UCSD-AML1 (cell line): ENCODE results near the gene MAGEB18.

ENCODE experiments used
- DNase-seq: peaks from one replicate; lab custom pipeline; 2025; ENCODE audit not compliant: unreplicated experiment; lab: John Stamatoyannopoulos, UW

Gene MAGEB18

DNA sequence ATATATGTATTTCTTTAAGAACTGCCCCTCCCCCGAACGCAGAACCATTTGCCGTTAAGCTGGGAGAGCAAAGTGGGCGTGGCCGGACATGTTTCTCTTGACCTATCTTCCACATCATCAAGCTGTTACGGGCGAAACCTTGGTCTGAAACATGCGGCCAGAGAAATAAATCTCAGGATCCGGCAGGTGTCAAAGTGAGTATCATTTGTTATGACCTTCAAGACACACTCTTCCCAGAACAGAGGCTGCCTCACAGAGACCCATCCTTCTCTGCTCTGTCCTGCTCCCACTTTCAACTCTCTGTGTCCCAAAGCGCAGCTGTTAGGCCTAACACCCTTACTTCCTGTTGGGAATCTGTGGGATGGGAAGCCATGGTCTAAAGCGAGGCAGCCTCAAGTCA is at the start of gene MAGEB18:
Gene MAGEB18, plus strand, starts transcription at position 70 of the 400 bp plus-strand sequence. CDS start 643 bp downstream, outside the sequence.
- no peak for DNase-seq

DNA sequence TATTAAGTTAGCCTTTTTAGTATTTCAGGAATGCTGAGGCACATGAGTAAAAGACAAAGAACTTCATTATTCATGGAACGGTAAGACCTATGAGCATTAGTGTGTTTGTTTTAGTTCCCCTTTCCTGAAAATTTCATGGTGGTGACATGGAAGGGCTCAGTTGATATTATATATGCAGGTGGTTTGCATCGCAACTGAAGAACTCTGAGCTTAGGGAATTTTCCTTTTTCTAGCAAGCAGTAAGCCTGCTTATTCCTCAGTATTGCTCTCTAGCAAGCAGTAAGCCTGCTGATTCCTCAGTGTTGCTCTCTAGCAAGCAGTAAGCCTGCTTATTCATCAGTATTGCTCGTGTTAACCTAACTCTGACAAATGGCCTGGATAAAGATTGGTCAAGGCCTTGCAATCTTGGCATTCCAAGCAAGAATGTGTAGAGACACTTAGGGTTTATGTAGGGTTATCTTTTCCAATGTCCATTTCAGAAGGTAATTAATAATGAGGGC is 37.7 kb upstream of the MAGEB18 start:
- no peak for DNase-seq

- no peak for DNase-seq
Observed at GRCh38 chrX:26109142-26109541, 29.0 kb upstream of the MAGEB18 start.

DNA sequence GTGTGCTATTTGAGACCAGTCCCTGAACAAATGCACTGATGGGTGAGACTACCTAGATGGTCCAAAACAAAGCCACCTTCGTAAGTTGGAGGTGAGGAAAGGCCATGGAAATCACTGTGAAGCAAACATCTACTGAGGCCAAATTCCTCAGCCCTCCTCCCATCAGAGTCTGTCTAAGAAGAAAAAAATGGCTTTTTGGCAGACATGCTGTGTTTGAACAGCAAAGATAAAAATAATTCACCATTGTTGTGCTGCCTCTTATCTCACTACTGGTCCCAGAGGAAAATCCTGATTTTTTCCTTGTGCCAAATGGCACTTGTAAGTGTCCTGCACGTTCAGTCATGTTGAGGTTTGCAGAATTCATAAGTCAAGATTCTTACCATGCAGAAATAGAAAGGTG is 7.9 kb downstream of the MAGEB18 start:
- no peak for DNase-seq

- no peak for DNase-seq
Observed at GRCh38 chrX:26160301-26160700, 22.2 kb downstream of the MAGEB18 start, which contains the start of gene MAGEB6B. TSS of gene MAGEB6B (plus strand) at chrX:26160601. CDS start at chrX:26160601, 0 bp downstream.
